NB4 (cell line): Measurements from ENCODE around the gene SLC7A7.

Experiments
- POLR2A ChIP-seq: IDR thresholded peaks from 2 replicates; pipeline ENCODE4 v1.6.1; 2011; ENCODE audit warnings: mild to moderate bottlenecking; ENCODE audit not compliant: insufficient read length; ENCODE audit errors: extremely low read depth
- TF ChIP-seq, protein P1 (sequence below): IDR thresholded peaks from one replicate; pipeline ENCODE4 v1.5.1; 2012; ENCODE audit warnings: low read depth, low read length
- TF ChIP-seq, protein P2 (sequence below): IDR thresholded peaks from 2 replicates; pipeline ENCODE4 v1.6.1; 2011; ENCODE audit warnings: low read depth, low read length

DNA sequence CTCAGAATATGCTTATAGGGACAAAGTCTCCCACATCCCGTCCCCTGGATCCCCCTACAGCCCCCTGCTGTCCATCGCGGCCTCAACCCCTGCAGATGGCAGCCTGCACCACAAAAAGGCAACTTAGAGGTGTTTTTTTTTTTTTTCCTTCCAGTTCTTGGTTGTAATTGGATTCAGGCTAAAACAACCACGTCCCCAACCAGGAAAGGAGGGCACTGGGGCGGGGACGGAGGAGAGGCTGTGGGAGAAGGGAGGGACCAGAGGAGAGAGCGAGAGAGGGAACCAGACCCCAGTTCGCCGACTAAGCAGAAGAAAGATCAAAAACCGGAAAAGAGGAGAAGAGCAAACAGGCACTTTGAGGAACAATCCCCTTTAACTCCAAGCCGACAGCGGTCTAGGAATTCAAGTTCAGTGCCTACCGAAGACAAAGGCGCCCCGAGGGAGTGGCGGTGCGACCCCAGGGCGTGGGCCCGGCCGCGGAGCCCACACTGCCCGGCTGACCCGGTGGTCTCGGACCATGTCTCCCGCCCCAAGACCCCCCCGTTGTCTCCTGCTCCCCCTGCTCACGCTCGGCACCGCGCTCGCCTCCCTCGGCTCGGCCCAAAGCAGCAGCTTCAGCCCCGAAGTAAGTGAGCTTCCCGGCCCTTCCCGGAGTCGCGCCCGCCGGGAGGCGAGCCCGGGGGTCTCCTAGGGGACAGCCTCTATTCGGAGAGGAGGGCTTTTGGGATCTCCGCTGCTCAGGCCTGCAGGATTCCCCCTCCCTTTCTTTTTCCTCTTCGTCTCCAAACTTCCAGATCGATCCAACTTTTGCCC is 21.3 kb upstream of the SLC7A7 start, which contains the start of gene MMP14:
- no peak for TF ChIP-seq POLR2A
- TF ChIP-seq, protein P1, sequence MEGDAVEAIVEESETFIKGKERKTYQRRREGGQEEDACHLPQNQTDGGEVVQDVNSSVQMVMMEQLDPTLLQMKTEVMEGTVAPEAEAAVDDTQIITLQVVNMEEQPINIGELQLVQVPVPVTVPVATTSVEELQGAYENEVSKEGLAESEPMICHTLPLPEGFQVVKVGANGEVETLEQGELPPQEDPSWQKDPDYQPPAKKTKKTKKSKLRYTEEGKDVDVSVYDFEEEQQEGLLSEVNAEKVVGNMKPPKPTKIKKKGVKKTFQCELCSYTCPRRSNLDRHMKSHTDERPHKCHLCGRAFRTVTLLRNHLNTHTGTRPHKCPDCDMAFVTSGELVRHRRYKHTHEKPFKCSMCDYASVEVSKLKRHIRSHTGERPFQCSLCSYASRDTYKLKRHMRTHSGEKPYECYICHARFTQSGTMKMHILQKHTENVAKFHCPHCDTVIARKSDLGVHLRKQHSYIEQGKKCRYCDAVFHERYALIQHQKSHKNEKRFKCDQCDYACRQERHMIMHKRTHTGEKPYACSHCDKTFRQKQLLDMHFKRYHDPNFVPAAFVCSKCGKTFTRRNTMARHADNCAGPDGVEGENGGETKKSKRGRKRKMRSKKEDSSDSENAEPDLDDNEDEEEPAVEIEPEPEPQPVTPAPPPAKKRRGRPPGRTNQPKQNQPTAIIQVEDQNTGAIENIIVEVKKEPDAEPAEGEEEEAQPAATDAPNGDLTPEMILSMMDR, result peak; percentile 41
- TF ChIP-seq, protein P2, sequence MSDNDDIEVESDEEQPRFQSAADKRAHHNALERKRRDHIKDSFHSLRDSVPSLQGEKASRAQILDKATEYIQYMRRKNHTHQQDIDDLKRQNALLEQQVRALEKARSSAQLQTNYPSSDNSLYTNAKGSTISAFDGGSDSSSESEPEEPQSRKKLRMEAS, result no peak
